Sigmoid colon (tissue), 4 donors: Measurements from ENCODE around the gene ATP10A.

Experiments
- EP300 ChIP-seq, 4 donors: sonication (generic); formaldehyde crosslinking; IDR thresholded peaks; one replicate each; pipeline ENCODE4 v1.6.1; 2017; ENCODE audit warnings: antibody characterized with exemption in 4 of 4
- POLR2A ChIP-seq, 2 donors: fragments of 450-650 bp; IDR thresholded peaks; one replicate each; pipeline ENCODE4 v1.6.1; 2016; ENCODE audit warnings: antibody characterized with exemption in 2 of 2, mild to moderate bottlenecking in 2 of 2, moderate library complexity in 2 of 2
- POLR2AphosphoS5 ChIP-seq, 4 donors: sonication (generic); formaldehyde crosslinking; IDR thresholded peaks; one replicate each; pipeline ENCODE4 v1.6.1; 2017; ENCODE audit warnings: antibody characterized with exemption in 4 of 4
- TF ChIP-seq, protein P1 (sequence below), 4 experiments: fragments of 450-650 bp in 3 of 4; fragments of 200-600 bp in 1 of 4; IDR thresholded peaks; one replicate each; pipeline ENCODE4 v1.5.1; 2016 to 2019; ENCODE audit warnings: antibody characterized with exemption in 4 of 4, mild to moderate bottlenecking in 3 of 4, moderate library complexity in 2 of 4

DNA sequence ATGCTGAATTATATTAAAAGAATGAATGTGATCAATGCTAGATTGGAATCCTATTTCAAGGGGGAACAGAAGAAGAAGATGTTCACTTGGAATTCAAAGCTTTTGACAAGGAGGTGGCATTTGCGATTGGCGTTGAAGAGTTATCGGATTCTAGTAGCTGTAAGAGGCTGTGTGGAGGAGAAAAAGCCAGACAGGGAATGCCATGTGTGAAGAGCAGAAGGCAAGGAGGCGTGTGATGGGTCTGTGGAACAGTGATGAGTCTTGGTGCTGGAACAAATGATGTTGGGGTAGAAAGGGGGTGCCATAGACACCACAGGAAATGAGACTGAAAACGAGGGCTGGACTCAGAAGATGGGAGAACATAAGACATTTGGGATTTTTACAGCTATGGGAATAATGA, 30.5 kb upstream of the ATP10A start:
- TF ChIP-seq POLR2A (IDR thresholded peaks at IDR 0.05) (no peak), POLR2AphosphoS5 (IDR thresholded peaks at IDR 0.05) (no peak), EP300 (IDR thresholded peaks at IDR 0.05) (no peak)
- TF ChIP-seq, protein P1, sequence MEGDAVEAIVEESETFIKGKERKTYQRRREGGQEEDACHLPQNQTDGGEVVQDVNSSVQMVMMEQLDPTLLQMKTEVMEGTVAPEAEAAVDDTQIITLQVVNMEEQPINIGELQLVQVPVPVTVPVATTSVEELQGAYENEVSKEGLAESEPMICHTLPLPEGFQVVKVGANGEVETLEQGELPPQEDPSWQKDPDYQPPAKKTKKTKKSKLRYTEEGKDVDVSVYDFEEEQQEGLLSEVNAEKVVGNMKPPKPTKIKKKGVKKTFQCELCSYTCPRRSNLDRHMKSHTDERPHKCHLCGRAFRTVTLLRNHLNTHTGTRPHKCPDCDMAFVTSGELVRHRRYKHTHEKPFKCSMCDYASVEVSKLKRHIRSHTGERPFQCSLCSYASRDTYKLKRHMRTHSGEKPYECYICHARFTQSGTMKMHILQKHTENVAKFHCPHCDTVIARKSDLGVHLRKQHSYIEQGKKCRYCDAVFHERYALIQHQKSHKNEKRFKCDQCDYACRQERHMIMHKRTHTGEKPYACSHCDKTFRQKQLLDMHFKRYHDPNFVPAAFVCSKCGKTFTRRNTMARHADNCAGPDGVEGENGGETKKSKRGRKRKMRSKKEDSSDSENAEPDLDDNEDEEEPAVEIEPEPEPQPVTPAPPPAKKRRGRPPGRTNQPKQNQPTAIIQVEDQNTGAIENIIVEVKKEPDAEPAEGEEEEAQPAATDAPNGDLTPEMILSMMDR (IDR thresholded peaks at IDR 0.05), result no peak
